C4-2B (cell line): ENCODE data around the gene MGRN1.

Experiments
- H3K27ac ChIP-seq: fragments of 450-650 bp; 2 replicates; pipeline ENCODE4 v1.5.1; 2017
- CTCF ChIP-seq: fragments of 450-650 bp; conservative IDR thresholded peaks from 2 replicates; pipeline ENCODE4 v1.5.1; 2017; ENCODE audit warnings: mild to moderate bottlenecking
- ZFX ChIP-seq: fragments of 450-650 bp; IDR thresholded peaks from 2 replicates; pipeline ENCODE4 v1.6.1; 2017

MGRN1 gene

DNA sequence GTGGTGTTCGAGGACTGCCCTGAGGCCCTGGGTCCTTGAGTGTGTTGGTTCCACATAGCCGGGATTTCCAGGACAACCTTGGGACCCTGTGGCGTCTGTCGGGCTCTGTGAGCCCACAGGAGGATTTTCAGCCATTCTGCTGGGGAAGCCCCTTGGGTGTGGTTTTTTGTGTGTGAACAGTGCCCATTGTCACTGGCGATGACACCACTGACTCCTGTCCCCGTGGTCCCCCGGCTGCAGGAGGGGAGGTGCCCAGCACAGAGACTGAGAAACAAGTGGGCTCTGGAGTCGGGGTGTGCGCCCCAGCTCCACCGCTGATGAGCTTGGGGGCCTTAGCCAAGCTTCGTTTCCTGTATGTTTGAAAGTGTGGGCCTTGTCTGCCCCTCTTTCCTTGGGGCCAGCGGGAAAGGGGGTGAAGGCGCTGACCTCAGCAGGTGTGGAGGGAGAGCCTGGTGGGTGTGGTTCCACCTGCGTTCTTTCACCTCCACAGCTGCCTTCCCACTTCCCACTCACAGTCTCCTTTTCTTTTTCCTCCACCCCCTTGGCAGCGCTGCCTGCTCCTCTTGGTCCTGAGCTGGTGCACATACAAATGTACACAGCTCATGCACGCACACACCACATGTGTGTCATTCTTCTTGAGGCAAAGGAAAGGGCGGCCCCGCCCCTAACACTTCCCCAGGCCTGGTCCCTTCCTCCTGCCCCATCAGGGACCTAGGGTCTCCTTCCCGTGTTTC, 16.1 kb downstream of the MGRN1 start:
- TF ChIP-seq CTCF: no peak
- TF ChIP-seq ZFX: no peak
- H3K27ac ChIP-seq: no peak overlapping the region

- TF ChIP-seq CTCF: no peak
- TF ChIP-seq ZFX: no peak
- no peak overlapping the region for H3K27ac ChIP-seq
Measured at GRCh38 chr16:4641306-4641687, 16.7 kb downstream of the MGRN1 start.

DNA sequence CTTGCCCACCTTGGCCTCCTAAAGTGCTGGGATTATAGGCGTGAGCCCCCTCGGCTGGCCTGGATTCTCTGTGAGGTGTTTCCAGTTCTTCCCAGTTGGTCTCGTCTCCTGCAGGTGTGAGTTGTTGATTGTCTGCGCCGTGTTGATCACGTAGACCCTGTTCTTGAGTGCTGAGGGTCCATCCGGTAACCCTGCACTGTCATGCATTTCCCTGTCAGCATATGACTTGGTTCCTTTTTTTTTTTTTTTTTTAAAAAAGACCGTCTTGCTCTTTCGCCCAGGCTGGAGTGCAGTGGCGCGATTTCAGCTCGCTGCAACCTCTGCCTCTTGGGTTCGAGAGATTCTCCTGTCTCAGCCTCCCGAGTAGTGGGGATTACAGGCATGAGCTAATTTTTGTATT, 17.3 kb downstream of the MGRN1 start:
- no peak overlapping the region for H3K27ac ChIP-seq
- TF ChIP-seq ZFX (no peak), CTCF (no peak)

DNA sequence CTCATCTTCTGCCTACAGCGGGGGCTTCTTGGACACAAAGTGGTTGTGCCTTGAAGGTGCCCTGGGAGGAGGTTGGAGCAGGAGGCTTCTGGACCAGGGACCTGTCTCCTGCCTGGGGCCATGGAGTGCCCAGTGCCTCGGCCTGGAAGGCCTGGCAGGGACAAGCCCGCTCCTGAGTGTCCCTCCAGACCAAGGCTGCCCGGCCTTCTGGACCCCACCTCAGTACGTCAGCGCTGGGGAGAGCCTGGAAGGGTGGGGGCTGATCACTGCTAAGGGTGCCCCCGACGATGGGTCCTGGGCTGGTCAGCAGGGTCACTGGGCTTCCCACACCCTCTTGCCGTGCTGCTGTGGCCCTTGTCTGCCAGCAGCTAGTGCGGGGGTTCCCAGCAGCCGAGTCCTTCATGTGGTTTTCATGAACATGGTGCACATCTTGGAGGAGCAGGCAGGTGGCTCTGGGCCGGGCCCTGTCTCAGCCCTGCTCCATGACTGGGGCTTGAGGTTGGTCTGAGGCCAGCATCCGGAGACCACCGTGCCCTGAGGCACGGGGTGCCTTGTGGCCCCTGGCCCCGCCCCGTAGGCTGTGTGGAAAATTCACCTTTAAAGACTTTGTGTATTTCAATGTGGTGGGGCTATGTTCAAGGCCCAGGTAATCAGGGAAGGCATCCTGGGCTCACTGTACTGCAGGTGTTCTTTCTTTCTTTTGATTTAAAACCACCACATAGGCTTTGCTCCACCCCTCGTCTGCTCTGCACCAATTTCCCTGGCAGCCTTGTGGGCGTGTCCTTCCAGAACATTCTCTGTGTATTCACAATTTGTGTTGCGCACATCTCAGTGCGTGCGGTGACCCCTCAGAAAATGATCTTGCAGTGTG, 22.4 kb downstream of the MGRN1 start:
- H3K27ac ChIP-seq: no peak overlapping the region
- TF ChIP-seq CTCF (no peak), ZFX (no peak)

GRCh38 chr16:4647644-4647980, 23.0 kb downstream of the MGRN1 start:
- TF ChIP-seq CTCF (no peak), ZFX (no peak)

DNA sequence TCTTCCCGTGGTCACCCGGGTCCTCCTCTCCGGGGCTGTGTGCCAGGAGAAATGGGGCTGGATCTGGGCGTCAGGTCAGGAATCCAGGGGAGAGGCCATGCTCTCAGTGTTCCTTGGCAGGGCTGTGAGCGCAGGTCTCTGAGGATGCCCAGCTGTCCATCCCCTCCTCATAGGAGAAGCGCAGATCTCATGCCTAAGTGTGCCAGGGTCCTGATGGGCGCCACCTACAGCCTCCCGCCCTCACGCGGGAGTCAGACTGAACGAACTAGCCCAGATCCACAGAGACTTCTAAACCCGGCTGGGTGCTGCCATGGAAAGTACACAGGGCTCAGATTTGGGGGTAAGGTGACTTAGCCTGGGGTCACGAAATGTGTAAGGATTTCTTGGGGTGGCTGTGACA, 24.3 kb downstream of the MGRN1 start:
- TF ChIP-seq ZFX: no peak
- TF ChIP-seq CTCF: no peak

More at GRCh38 chr16:4647644-4647980, 23.0 kb downstream of the MGRN1 start:
- H3K27ac ChIP-seq: no peak overlapping the region

DNA sequence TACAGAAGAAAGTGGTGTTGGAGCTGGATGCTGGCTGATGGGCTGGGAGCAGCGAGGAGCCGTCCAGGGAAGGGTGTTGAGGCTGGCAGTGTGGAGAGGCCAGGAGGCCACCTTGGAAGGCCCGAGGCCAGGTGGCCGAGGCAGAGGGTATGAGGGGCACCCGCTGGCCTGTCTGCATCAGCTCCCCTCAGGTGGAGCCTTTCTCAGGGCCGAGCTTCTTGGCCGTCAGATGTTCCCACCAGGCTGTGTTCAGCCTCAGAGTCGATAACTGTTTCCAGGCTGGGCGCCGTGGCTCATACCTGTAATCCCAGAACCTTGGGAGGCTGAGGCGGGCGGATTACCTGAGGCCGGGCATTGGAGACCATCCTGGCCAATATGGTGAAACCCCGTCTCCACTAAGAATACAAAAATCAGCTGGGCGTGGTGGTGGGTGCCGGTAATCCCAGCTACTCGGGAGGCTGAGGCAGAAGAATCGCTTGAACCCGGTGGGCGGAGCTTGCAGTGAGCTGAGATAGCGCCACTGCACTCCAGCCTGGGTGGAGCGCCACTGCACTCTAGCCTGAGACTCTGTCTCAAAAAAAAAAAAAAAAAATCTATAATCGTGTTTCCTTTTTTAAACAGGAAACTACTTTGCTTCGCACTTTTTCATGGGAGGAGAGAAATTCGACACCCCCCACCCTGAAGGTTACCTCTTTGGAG, 25.3 kb downstream of the MGRN1 start:
- H3K27ac ChIP-seq: no peak overlapping the region
- no peak for TF ChIP-seq CTCF
- TF ChIP-seq ZFX: no peak

More for the DNA sequence above, 24.3 kb downstream of the MGRN1 start:
- H3K27ac ChIP-seq: no peak overlapping the region
